Peyer's patch (tissue), 4 donors: Measurements from ENCODE around the gene TMC6. TPM values are rescaled to one million over a fixed set of nuclear protein-coding genes. Genes with fewer than 3 reads are reported as not detected.
"Not testable (repeated sequence)": the region's sequence is repeated elsewhere in the genome, so short reads cannot be mapped to it uniquely, and the experiment has no call there.

Experiments used
- DNase-seq, 3 donors: peaks; one replicate each; pipeline ENCODE4 v3.0.0-alpha.2; 2017 to 2019
- H3K27ac ChIP-seq, 4 donors: fragments of 200-600 bp; sonication (generic); one replicate each; pipeline ENCODE4 v1.5.1; 2016 to 2019
- H3K27me3 ChIP-seq, 2 donors: fragments of 200-600 bp; sonication (generic); one replicate each; pipeline ENCODE4 v1.5.1; 2019
- H3K36me3 ChIP-seq, 3 donors: fragments of 200-600 bp; sonication (generic); one replicate each; pipeline ENCODE4 v1.5.1; 2016 to 2019
- H3K4me1 ChIP-seq, 4 donors: fragments of 200-600 bp; sonication (generic); one replicate each; pipeline ENCODE4 v1.5.1; 2016 to 2019
- H3K4me3 ChIP-seq, 4 donors: fragments of 200-600 bp; sonication (generic); 1 replicate in 3 of 4; 2 replicates in 1 of 4; pipeline ENCODE4 v1.5.1; 2016 to 2019; ENCODE audit warnings: mild to moderate bottlenecking in 1 of 4
- H3K9me3 ChIP-seq, 4 donors: fragments of 200-600 bp; sonication (generic); one replicate each; pipeline ENCODE4 v1.5.1; 2016 to 2019; ENCODE audit warnings: mild to moderate bottlenecking in 1 of 4
- POLR2A ChIP-seq, 2 donors: fragments of 450-650 bp; IDR thresholded peaks; one replicate each; pipeline ENCODE4 v1.5.1; 2017; ENCODE audit warnings: antibody characterized with exemption in 2 of 2, mild to moderate bottlenecking in 2 of 2, moderate library complexity in 2 of 2
- total RNA-seq, 4 donors: library from RNA; depleted of rRNA; stranded (reverse); fragments of >200 nt; gene quantifications; one replicate each; pipeline ENCODE4 v1.1.0, GENCODE V29; 2016
- TF ChIP-seq, protein P1 (sequence below), 6 experiments: fragments of 450-650 bp in 4 of 6; fragments of 200-600 bp in 2 of 6; sonication (generic) in 1 of 6; IDR thresholded peaks; one replicate each; pipeline ENCODE4 v1.5.1; 2017 to 2019; ENCODE audit warnings: antibody characterized with exemption in 6 of 6, mild to moderate bottlenecking in 3 of 6, moderate library complexity in 1 of 6

TMC6 gene
- total RNA-seq, 4 donors from 2014 or later = 54.5 to 107 (median 94.9) TPM

DNA sequence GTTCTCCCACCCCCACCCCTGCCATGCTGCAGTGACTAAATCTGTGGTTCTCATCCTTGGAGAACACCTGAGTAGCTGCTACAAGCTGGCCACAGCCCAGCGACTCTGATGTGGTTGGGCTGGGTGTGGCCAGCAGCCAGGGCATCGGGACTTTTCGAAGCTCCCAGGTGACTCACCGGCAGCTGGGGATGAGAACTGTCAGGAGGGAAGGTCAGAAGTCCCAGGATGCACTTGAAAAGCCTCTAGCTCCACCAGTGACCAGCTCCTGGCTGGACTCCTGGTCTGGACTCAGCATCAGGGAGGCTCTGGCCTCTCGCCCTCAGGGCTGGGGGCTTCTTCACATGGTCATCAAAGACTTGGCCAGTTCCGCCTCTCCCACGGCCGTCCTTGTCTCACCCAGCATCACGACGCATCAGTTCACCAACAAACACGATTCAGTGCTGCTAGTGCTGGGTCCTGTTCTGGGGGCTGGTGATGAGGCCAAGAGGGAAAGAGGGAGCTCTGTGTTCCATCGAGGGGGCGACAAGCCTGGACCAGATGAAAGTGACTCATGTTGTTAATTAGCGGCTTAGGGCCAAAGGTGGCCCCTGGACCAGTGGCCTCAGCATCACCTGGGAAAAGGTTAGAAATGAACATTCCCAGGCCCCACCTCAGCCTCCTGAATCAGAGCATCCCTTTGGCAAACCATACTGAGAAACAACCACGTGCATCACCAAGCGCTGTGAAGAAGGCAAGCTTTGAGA, 13.7 kb upstream of the TMC6 start:
- H3K4me1 ChIP-seq = peaks cover 12 to 57% (median 35%) of the 10 kb centered on the region in 4 donors
- H3K27ac ChIP-seq = peak overlapping the region in 2 of 4 donors; percentile 25 to 56
- H3K36me3 ChIP-seq = no peaks in the 10 kb centered on the region
- no peak overlapping the region for H3K4me3 ChIP-seq
- TF ChIP-seq, protein P1, sequence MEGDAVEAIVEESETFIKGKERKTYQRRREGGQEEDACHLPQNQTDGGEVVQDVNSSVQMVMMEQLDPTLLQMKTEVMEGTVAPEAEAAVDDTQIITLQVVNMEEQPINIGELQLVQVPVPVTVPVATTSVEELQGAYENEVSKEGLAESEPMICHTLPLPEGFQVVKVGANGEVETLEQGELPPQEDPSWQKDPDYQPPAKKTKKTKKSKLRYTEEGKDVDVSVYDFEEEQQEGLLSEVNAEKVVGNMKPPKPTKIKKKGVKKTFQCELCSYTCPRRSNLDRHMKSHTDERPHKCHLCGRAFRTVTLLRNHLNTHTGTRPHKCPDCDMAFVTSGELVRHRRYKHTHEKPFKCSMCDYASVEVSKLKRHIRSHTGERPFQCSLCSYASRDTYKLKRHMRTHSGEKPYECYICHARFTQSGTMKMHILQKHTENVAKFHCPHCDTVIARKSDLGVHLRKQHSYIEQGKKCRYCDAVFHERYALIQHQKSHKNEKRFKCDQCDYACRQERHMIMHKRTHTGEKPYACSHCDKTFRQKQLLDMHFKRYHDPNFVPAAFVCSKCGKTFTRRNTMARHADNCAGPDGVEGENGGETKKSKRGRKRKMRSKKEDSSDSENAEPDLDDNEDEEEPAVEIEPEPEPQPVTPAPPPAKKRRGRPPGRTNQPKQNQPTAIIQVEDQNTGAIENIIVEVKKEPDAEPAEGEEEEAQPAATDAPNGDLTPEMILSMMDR (IDR thresholded peaks at IDR 0.05) = no peak
- TF ChIP-seq POLR2A (IDR thresholded peaks at IDR 0.05) = no peak
- peak in 2 of 3 donors; percentile 82 to 85 for DNase-seq
- H3K27me3 ChIP-seq = no peaks in the 10 kb centered on the region
- no peaks in the 10 kb centered on the region for H3K9me3 ChIP-seq

DNA sequence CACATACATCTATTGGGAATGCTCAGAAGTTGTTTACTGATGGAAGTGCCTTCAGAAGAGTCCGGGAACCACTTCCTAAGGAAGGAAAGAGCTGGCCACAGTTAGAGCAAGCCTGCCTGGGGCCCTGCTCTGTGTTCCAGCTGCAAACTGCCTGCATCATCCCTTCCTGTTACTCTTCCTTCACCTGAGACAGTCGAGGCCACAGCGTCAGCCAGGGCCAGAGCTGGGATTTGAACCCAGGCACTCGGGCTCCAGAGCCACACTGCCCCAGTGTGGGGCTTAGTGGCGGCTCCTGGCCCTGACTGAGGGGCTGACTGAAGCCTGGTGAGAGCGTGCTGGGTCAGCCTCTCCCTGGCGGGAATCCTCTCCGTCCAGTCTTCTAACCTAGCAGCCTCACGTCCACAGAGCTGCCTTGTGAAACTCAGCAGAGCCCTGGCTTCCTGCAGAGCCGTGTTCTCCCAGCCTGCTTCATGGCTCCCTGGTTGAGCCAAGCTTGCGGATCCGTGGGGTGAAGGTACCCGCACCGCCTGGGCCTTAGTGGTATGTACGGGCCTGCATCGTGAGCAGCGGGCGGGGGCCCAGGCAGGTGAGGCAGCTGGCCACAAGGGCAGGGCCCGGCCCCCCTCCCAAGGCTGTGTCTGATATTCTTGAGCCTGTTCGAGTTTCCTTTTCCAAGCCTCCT, 13.0 kb upstream of the TMC6 start:
- H3K9me3 ChIP-seq = no peaks in the 10 kb centered on the region
- no peak overlapping the region for H3K4me3 ChIP-seq
- H3K27me3 ChIP-seq = no peaks in the 10 kb centered on the region
- DNase-seq = peak in 1 of 3 donors; percentile 50
- TF ChIP-seq, protein P1 (IDR thresholded peaks at IDR 0.05) = no peak
- TF ChIP-seq POLR2A (IDR thresholded peaks at IDR 0.05) = no peak
- peak overlapping the region in 2 of 4 donors; percentile 25 to 56 for H3K27ac ChIP-seq
- H3K36me3 ChIP-seq = no peaks in the 10 kb centered on the region
- peaks cover 12 to 63% (median 38%) of the 10 kb centered on the region in 4 donors for H3K4me1 ChIP-seq

DNA sequence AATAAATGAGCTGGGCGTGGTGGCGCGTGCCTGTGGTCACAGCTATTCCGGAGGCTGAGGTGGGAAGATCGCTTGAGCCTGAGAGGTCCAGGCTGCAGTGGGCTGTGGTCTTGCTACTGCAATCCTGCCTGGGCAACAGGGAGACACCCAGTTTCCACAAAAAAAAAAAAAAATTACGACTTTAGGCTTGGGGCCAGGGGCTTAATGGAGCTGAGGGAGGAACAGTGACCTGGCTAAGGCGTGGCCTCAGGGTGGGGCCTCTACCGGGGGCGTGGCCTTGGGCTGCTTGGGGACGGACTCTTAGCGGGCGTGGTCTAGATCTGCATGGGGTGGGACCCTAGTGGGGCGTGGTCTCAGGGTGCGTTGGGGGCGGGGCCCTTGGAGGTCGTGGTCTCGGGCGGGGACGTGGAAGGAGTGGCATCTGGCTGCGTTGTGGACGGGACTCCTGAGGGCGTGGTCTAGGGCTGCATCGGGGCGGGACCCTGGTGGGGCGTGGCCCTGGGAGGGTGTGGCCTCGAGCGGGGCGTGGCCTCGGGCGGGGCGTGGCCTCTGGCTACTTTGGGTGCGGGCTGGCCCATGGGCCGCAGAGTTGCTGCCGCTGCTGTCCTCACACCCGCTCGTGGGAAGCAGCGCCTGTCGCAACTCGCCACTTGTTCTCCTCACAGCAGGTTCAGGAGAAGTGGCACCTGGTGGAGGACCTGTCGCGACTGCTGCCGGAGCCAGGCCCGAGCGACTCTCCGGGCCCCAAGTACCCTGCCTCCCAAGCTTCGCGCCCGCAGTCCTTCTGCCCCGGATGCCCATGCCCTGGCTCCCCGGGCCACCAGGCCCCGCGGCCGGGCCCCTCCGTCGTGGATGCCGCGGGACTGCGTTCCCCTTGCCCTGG, 11.9 kb upstream of the TMC6 start:
- no peaks in the 10 kb centered on the region for H3K27me3 ChIP-seq
- peaks cover 12 to 54% (median 37%) of the 10 kb centered on the region in 4 donors for H3K4me1 ChIP-seq
- no peaks in the 10 kb centered on the region for H3K36me3 ChIP-seq
- H3K9me3 ChIP-seq = no peaks in the 10 kb centered on the region
- H3K4me3 ChIP-seq = peak overlapping the region in 1 of 4 donors; percentile 15
- TF ChIP-seq, protein P1 (IDR thresholded peaks at IDR 0.05) = no peak
- TF ChIP-seq POLR2A (IDR thresholded peaks at IDR 0.05) = no peak
- DNase-seq = peak; percentile 96 to 98 (median 97)
- peak overlapping the region; percentile 27 to 53 (median 46) for H3K27ac ChIP-seq

DNA sequence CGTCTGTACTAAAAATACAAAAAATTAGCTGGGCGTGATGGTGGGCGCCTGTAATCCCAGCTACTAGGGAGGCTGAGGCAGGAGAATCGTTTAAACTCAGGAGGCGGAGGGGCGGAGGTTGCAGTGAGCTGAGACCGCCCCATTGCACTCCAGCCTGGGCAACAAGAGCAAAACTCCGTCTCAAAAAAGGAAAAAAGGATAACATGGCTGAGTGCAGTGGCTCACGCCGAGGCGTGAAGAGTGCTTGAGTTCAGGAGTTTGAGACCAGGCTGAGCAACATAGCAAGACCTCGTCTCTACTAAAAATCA, 11.3 kb upstream of the TMC6 start:
- not testable (repeated sequence) for H3K27me3 ChIP-seq, H3K4me3 ChIP-seq, H3K9me3 ChIP-seq, H3K36me3 ChIP-seq
- Histone ChIP-seq H3K27ac (peak overlapping the region in 3 of 4 donors; percentile 8 to 53 (median 52)), H3K4me1 (peaks cover 9 to 48% (median 34%) of the 10 kb centered on the region in 4 donors)
- DNase-seq = peak in 1 of 3 donors; percentile 70

DNA sequence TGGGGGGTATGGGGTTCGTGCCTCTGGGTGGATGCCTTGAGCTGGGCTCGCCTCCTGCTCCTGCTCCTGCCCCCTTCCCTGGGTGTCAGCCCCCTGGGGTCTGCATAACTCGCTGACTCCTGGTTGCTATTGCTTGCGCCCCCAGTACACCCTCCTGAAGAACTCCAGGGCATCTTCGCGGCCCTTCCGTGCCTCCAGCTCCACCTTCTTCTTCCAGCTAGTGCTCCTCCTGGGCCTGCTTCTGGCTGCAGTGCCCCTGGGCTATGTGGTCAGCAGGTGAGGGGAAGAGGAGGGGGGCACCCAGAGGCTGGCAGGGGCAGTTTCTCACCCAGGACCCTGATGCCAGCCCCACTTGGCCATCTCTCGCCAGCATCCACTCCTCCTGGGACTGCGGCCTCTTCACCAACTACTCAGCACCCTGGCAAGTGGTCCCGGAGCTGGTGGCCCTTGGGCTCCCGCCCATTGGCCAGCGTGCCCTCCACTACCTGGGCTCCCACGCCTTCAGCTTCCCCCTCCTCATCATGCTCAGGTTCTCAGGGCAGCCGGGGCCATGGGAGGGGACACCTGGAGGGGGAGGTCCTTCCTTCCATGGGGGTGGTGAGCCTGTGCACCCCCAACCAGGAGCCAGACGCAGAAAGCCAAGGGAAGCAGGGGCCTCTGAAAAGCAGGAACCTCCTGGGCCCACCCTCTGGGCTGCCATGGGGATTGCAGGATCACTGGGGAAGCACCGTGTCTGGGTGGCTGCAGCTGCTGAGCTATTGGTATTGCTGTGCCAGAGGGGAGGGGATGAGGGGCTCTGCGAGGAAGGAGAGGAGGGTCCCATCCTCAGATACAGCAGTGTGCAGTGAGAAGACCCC, 9.9 kb upstream of the TMC6 start:
- no peak overlapping the region for H3K4me3 ChIP-seq
- TF ChIP-seq, protein P1 (IDR thresholded peaks at IDR 0.05) = no peak
- TF ChIP-seq POLR2A (IDR thresholded peaks at IDR 0.05) = no peak
- H3K27me3 ChIP-seq = no peaks in the 10 kb centered on the region
- H3K9me3 ChIP-seq = no peaks in the 10 kb centered on the region
- peak overlapping the region in 1 of 4 donors; percentile 75 for H3K27ac ChIP-seq
- H3K4me1 ChIP-seq = peaks cover 0 to 44% (median 33%) of the 10 kb centered on the region in 4 donors
- H3K36me3 ChIP-seq = no peaks in the 10 kb centered on the region
- peak in 1 of 3 donors; percentile 47 for DNase-seq
